ENCODE data around the gene COL9A3. TPM values are rescaled to one million over a fixed set of nuclear protein-coding genes. Genes with fewer than 3 reads are reported as not detected.

COL9A3 gene
- total and polyA plus RNA-seq, 2 of the 8 experiments (the other 6 are each of a cell fraction or from before 2014, with no cell fraction given): 21.7 to 80.1 TPM

DNA sequence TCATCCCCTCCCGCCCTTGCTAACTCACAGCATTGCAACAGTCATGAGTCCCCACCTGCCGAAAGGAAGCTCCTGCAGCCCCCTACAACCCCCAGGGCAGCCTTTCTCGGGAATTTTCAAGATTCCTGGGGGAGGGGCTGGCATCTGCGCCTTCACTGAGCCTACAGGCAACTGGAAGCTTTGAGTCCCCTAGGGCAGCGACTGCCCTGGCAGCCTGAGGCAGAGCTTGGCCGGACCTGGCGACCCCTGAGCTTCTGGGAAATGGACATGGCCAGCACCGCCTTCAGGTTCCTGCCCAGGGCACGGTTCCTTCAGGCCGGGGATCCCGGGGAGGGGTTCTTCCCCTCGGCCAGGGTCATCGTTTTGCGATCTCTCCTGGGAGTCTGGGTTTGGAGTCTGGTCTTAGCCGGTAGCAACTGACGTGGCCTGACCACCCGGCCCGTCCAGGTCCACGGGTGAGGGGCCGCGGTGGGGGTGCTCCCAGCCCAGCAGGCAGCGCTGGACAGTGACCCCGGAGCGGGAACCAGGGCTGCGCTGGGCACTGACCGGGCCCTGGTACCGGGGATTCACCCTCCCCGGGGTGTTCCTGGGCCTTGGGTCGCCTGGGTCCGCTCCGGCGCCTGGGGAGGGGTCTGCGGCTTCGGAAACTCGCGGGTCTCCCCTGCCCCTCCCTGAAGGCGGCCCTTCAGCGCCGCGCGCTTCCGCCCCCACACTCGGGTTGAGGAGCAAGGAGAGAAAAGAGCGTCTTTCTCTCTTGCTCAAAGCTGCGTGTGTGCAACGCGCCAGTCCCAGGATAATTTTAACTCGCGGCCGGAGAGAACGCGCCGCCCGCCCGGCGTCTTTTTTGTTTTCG lies 593 bp upstream of the COL9A3 start (continued):
- TF ChIP-seq SIX5 (IDR thresholded peaks at IDR 0.05; ENCODE audit: low read depth, low read length) (no peak), TBP (IDR thresholded peaks at IDR 0.05; ENCODE audit: low read depth, low read length) (peak; percentile 38; the same call in 1 of the 2 replicates), NANOG (IDR thresholded peaks at IDR 0.05; ENCODE audit: insufficient read depth, low read depth, low read length, poor library complexity, severe bottlenecking) (no peak), CBX5 (IDR thresholded peaks at IDR 0.05; ENCODE audit: low read depth, low read length) (no peak), TCF12 (IDR thresholded peaks at IDR 0.05; ENCODE audit: low read depth, low read length) (peak; percentile 85; the same call in 1 of the 2 replicates), CREB1 (IDR thresholded peaks at IDR 0.05) (no peak), BRCA1 (IDR thresholded peaks at IDR 0.05; ENCODE audit: low read depth, low read length) (no peak), YY1 (IDR thresholded peaks at IDR 0.05; ENCODE audit: low read depth, low read length) (0 out of 2 replicates have a peak, but pooled peaks have one; percentile 61), RBBP5 (IDR thresholded peaks at IDR 0.05; ENCODE audit: borderline replicate concordance, low read depth, low read length) (0 out of 2 replicates have a peak, but pooled peaks have one; percentile 43), CHD2 (IDR thresholded peaks at IDR 0.05; ENCODE audit: low read length) (no peak), SP1 (IDR thresholded peaks at IDR 0.05; ENCODE audit: low read depth, low read length) (peak; percentile 83), ASH2L (IDR thresholded peaks at IDR 0.05; ENCODE audit: low read length) (no peak), CBX8 (IDR thresholded peaks at IDR 0.05; ENCODE audit: borderline replicate concordance, low read depth, low read length) (no peak), HDAC6 (IDR thresholded peaks at IDR 0.05; ENCODE audit: low read depth, low read length) (no peak), SIN3A (conservative IDR thresholded peaks at IDR 0.05 in 1 of 2, IDR thresholded peaks at IDR 0.05 in 1 of 2; ENCODE audit: low read depth in 1 of 2, low read length in 2 of 2) (peak in 1 of 2 experiments; percentile 66; a peak in 2 of 4 replicates), FOSL1 (IDR thresholded peaks at IDR 0.05; ENCODE audit: insufficient read depth, low read depth, low read length) (no peak), RNF2 (IDR thresholded peaks at IDR 0.05; ENCODE audit: borderline replicate concordance, low read depth, low read length, missing control alignments, poor library complexity, severe bottlenecking) (no peak), RXRA (IDR thresholded peaks at IDR 0.05; ENCODE audit: insufficient read depth, low read depth, low read length) (peak; percentile 52; the same call in 1 of the 2 replicates), CHD1 (IDR thresholded peaks at IDR 0.05; ENCODE audit: low read depth, low read length) (no peak), CEBPB (IDR thresholded peaks at IDR 0.05; ENCODE audit: low read depth, low read length) (peak; percentile 80)
- TF ChIP-seq, protein P1, sequence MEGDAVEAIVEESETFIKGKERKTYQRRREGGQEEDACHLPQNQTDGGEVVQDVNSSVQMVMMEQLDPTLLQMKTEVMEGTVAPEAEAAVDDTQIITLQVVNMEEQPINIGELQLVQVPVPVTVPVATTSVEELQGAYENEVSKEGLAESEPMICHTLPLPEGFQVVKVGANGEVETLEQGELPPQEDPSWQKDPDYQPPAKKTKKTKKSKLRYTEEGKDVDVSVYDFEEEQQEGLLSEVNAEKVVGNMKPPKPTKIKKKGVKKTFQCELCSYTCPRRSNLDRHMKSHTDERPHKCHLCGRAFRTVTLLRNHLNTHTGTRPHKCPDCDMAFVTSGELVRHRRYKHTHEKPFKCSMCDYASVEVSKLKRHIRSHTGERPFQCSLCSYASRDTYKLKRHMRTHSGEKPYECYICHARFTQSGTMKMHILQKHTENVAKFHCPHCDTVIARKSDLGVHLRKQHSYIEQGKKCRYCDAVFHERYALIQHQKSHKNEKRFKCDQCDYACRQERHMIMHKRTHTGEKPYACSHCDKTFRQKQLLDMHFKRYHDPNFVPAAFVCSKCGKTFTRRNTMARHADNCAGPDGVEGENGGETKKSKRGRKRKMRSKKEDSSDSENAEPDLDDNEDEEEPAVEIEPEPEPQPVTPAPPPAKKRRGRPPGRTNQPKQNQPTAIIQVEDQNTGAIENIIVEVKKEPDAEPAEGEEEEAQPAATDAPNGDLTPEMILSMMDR (IDR thresholded peaks at IDR 0.05; ENCODE audit: control extremely low read depth in 1 of 3, insufficient read depth in 1 of 3, low read depth in 1 of 3, low read length in 3 of 3): no peak

Measured in H1 (cell line).